ENCODE data around the gene OR2B2.

The OR2B2 gene

DNA sequence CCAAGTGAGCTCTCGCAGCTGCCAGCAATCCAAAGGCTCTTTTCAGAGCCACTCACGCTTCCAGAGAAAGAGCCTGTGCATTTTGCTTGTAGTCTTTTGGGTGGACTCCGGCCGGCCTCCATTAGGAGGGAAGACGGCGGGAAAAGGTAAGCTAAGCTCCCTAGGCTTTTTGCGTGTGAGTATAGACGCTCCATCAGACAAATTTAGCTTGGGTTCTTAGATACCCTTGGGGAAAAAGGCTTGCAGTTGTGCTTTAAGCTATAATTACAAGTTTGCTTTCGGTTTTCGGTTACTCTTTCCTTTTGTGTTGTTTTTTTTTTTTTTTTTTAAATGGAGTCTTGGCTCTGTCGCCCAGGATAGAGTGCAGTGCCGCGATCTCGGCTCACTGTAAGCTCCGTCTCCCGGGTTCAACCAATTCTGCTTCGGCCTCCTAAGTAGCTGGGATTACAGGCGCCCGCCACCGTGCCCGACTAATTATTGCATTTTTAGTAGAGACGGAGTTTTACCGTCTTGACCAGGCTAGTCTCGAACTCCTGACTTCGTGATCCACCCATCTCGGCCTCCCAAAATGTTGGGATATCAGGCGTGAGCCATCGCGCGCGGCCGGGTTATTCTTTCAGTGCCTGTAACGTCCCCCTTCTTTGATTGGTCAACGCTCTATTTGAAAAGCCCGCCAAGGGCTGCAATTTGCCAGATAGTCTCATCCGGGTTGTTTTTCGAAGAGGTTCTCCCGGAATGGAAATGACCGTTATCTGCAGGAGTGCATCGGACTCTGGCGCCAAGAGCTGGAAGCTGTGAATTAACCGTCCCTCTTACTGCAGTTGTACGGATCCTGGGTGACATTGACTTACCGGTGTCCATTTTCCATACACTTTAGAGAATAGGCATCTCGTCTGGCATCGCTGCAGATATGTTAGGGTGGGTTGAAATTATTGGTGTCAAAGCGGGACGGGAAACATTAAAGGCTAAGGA lies 18.1 kb downstream of the OR2B2 start:
- Histone ChIP-seq H3K4me3 (replicated peaks; ENCODE audit: insufficient read depth, low read length) (peak overlapping the region; percentile 51), H3K27ac (replicated peaks) (peak overlapping the region; percentile 99), H3K27me3 (ENCODE audit: insufficient read depth, poor library complexity, severe bottlenecking) (no peaks in the 10 kb centered on the region)
- TF ChIP-seq POLR2AphosphoS5 (IDR thresholded peaks at IDR 0.05; ENCODE audit: low read depth) = peak; percentile 34; the same call in 1 of the 2 replicates
- TF ChIP-seq, protein P1, sequence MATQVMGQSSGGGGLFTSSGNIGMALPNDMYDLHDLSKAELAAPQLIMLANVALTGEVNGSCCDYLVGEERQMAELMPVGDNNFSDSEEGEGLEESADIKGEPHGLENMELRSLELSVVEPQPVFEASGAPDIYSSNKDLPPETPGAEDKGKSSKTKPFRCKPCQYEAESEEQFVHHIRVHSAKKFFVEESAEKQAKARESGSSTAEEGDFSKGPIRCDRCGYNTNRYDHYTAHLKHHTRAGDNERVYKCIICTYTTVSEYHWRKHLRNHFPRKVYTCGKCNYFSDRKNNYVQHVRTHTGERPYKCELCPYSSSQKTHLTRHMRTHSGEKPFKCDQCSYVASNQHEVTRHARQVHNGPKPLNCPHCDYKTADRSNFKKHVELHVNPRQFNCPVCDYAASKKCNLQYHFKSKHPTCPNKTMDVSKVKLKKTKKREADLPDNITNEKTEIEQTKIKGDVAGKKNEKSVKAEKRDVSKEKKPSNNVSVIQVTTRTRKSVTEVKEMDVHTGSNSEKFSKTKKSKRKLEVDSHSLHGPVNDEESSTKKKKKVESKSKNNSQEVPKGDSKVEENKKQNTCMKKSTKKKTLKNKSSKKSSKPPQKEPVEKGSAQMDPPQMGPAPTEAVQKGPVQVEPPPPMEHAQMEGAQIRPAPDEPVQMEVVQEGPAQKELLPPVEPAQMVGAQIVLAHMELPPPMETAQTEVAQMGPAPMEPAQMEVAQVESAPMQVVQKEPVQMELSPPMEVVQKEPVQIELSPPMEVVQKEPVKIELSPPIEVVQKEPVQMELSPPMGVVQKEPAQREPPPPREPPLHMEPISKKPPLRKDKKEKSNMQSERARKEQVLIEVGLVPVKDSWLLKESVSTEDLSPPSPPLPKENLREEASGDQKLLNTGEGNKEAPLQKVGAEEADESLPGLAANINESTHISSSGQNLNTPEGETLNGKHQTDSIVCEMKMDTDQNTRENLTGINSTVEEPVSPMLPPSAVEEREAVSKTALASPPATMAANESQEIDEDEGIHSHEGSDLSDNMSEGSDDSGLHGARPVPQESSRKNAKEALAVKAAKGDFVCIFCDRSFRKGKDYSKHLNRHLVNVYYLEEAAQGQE (IDR thresholded peaks at IDR 0.05; ENCODE audit: insufficient replicate concordance, low read depth) = peak; percentile 13
- TF ChIP-seq SPI1 (IDR thresholded peaks at IDR 0.05; ENCODE audit: borderline replicate concordance, low read depth) = no peak
- TF ChIP-seq GABPA (IDR thresholded peaks at IDR 0.05; ENCODE audit: low read depth) = no peak
- peak; percentile 84 to 95 for DNase-seq (ENCODE audit: low read depth in 1 of 2, low spot score in 1 of 2)

DNA sequence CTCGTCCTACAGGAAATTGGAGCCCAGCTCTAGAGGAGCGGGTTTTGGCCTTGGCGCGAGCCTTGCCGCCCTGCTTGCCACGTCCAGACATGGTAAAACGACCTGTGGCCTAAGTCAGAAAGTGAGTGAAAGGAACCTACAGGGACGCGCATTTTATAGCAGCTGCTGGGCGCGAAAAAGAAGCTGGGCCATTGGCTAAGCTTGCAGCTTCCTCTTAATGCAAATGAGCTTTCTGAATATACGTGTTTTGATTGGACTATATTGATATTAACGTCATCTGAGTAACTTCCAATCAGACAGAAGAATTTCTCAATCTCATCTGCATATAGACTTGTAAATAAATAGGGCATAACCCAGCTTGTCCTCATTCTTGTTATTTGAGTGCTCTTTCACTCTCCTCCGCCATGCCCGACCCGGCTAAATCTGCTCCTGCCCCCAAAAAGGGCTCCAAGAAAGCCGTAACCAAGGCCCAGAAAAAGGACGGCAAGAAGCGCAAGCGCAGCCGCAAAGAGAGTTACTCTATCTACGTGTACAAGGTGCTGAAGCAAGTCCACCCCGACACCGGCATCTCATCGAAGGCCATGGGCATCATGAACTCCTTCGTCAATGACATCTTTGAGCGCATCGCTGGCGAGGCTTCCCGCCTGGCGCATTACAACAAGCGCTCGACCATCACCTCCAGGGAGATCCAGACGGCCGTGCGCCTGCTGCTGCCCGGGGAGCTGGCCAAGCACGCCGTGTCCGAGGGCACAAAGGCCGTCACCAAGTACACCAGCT lies 18.9 kb downstream of the OR2B2 start:
- DNase-seq (ENCODE audit: low read depth in 1 of 2, low spot score in 1 of 2) = peak; percentile 97 to 99
- peak overlapping the region; percentile 99 for H3K27ac ChIP-seq (replicated peaks)
- TF ChIP-seq, protein P2, sequence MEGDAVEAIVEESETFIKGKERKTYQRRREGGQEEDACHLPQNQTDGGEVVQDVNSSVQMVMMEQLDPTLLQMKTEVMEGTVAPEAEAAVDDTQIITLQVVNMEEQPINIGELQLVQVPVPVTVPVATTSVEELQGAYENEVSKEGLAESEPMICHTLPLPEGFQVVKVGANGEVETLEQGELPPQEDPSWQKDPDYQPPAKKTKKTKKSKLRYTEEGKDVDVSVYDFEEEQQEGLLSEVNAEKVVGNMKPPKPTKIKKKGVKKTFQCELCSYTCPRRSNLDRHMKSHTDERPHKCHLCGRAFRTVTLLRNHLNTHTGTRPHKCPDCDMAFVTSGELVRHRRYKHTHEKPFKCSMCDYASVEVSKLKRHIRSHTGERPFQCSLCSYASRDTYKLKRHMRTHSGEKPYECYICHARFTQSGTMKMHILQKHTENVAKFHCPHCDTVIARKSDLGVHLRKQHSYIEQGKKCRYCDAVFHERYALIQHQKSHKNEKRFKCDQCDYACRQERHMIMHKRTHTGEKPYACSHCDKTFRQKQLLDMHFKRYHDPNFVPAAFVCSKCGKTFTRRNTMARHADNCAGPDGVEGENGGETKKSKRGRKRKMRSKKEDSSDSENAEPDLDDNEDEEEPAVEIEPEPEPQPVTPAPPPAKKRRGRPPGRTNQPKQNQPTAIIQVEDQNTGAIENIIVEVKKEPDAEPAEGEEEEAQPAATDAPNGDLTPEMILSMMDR (IDR thresholded peaks at IDR 0.05; ENCODE audit: insufficient read depth, low read length) = no peak
- TF ChIP-seq POLR2AphosphoS5 (IDR thresholded peaks at IDR 0.05; ENCODE audit: low read depth) = peak; percentile 98
- no peak for TF ChIP-seq GABPA (IDR thresholded peaks at IDR 0.05; ENCODE audit: low read depth)
- TF ChIP-seq, protein P1 (IDR thresholded peaks at IDR 0.05; ENCODE audit: insufficient replicate concordance, low read depth) = peak; percentile 75
- peak; percentile 61; the same call in 1 of the 2 replicates for TF ChIP-seq SPI1 (IDR thresholded peaks at IDR 0.05; ENCODE audit: borderline replicate concordance, low read depth)
- no peaks in the 10 kb centered on the region for H3K27me3 ChIP-seq (ENCODE audit: insufficient read depth, poor library complexity, severe bottlenecking)
- peak overlapping the region; percentile 51 for H3K4me3 ChIP-seq (replicated peaks; ENCODE audit: insufficient read depth, low read length)

DNA sequence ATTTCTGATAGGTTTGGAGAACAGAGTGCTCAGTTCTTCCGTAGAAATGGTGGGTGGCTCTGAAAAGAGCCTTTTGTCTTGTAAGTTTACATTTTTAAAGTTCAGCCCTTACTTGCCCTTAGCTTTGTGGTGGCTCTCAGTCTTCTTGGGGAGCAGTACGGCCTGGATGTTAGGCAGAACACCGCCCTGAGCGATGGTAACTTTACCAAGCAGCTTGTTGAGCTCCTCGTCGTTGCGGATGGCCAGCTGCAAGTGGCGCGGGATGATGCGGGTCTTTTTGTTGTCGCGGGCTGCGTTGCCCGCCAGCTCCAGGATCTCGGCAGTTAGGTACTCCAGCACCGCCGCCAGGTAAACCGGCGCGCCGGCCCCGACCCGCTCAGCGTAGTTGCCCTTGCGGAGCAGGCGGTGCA lies 19.5 kb downstream of the OR2B2 start:
- Histone ChIP-seq H3K27me3 (ENCODE audit: insufficient read depth, poor library complexity, severe bottlenecking) (no peaks in the 10 kb centered on the region), H3K4me3 (replicated peaks; ENCODE audit: insufficient read depth, low read length) (peak overlapping the region; percentile 50), H3K27ac (replicated peaks) (peak overlapping the region; percentile 99)
- peak; percentile 99 for TF ChIP-seq POLR2AphosphoS5 (IDR thresholded peaks at IDR 0.05; ENCODE audit: low read depth)
- TF ChIP-seq, protein P1 (IDR thresholded peaks at IDR 0.05; ENCODE audit: insufficient replicate concordance, low read depth) = no peak
- peak; percentile 30; the same call in 1 of the 2 replicates for TF ChIP-seq GABPA (IDR thresholded peaks at IDR 0.05; ENCODE audit: low read depth)
- no peak for DNase-seq (ENCODE audit: low read depth in 1 of 2, low spot score in 1 of 2)
